ENCODE measurements around the gene PTGFR.

Gene PTGFR

GRCh38 chr1:78475888-78476610 is 14.7 kb upstream of the PTGFR start:
- Histone ChIP-seq H3K4me3 (ENCODE audit: low read depth, low read length) (no peak overlapping the region), H3K27me3 (ENCODE audit: insufficient read depth, low read length) (no peaks in the 10 kb centered on the region), H3K79me2 (ENCODE audit: control insufficient read depth, insufficient read depth, low read length, unreplicated experiment) (no peaks in the 10 kb centered on the region)

GRCh38 chr1:78483903-78484302 is 6.9 kb upstream of the PTGFR start:
- no peaks in the 10 kb centered on the region for H3K27me3 ChIP-seq (ENCODE audit: insufficient read depth, low read length)
- no peak overlapping the region for H3K4me3 ChIP-seq (ENCODE audit: low read depth, low read length)
- H2AFZ ChIP-seq (ENCODE audit: low read length, unreplicated experiment) = no peak overlapping the region
- no peaks in the 10 kb centered on the region for H3K79me2 ChIP-seq (ENCODE audit: control insufficient read depth, insufficient read depth, low read length, unreplicated experiment)
- no peak overlapping the region for H3K27ac ChIP-seq (ENCODE audit: low read depth, low read length)
- H3K4me1 ChIP-seq (ENCODE audit: control insufficient read depth, insufficient read depth, low read length, unreplicated experiment) = peaks cover 7% of the 10 kb centered on the region
- no peaks in the 10 kb centered on the region for H3K36me3 ChIP-seq (ENCODE audit: insufficient read depth, low read length)

More at GRCh38 chr1:78475888-78476610, 14.7 kb upstream of the PTGFR start:
- H3K27ac ChIP-seq (ENCODE audit: low read depth, low read length) = no peak overlapping the region
- no peaks in the 10 kb centered on the region for H3K36me3 ChIP-seq (ENCODE audit: insufficient read depth, low read length)
- H2AFZ ChIP-seq (ENCODE audit: low read length, unreplicated experiment) = no peak overlapping the region
- peaks cover 34% of the 10 kb centered on the region for H3K4me1 ChIP-seq (ENCODE audit: control insufficient read depth, insufficient read depth, low read length, unreplicated experiment)

- Histone ChIP-seq H3K4me1 (ENCODE audit: control insufficient read depth, insufficient read depth, low read length, unreplicated experiment) (peaks cover 25% of the 10 kb centered on the region), H3K79me2 (ENCODE audit: control insufficient read depth, insufficient read depth, low read length, unreplicated experiment) (no peaks in the 10 kb centered on the region), H3K36me3 (ENCODE audit: insufficient read depth, low read length) (no peaks in the 10 kb centered on the region), H3K27me3 (ENCODE audit: insufficient read depth, low read length) (no peaks in the 10 kb centered on the region), H2AFZ (ENCODE audit: low read length, unreplicated experiment) (peak overlapping the region; percentile 26), H3K27ac (ENCODE audit: low read depth, low read length) (peak overlapping the region; percentile 16; the same call in 1 of the 2 replicates), H3K4me3 (ENCODE audit: low read depth, low read length) (peak overlapping the region; percentile 81)
These were observed 787 bp downstream of the PTGFR start for GRCh38 chr1:78491451-78492071.

- Histone ChIP-seq H3K27me3 (ENCODE audit: insufficient read depth, low read length) (no peaks in the 10 kb centered on the region), H2AFZ (ENCODE audit: low read length, unreplicated experiment) (no peak overlapping the region), H3K27ac (ENCODE audit: low read depth, low read length) (no peak overlapping the region), H3K4me1 (ENCODE audit: control insufficient read depth, insufficient read depth, low read length, unreplicated experiment) (peaks cover 28% of the 10 kb centered on the region), H3K4me3 (ENCODE audit: low read depth, low read length) (peak overlapping the region; percentile 81), H3K36me3 (ENCODE audit: insufficient read depth, low read length) (no peaks in the 10 kb centered on the region), H3K79me2 (ENCODE audit: control insufficient read depth, insufficient read depth, low read length, unreplicated experiment) (no peaks in the 10 kb centered on the region)
These were observed 1.7 kb downstream of the PTGFR start for GRCh38 chr1:78492386-78492950.

GRCh38 chr1:78493451-78493850 is 2.7 kb downstream of the PTGFR start:
- H3K4me3 ChIP-seq (ENCODE audit: low read depth, low read length) = peak overlapping the region; percentile 58
- H3K79me2 ChIP-seq (ENCODE audit: control insufficient read depth, insufficient read depth, low read length, unreplicated experiment) = no peaks in the 10 kb centered on the region
- peaks cover 30% of the 10 kb centered on the region for H3K4me1 ChIP-seq (ENCODE audit: control insufficient read depth, insufficient read depth, low read length, unreplicated experiment)
- H3K27me3 ChIP-seq (ENCODE audit: insufficient read depth, low read length) = no peaks in the 10 kb centered on the region
- no peak overlapping the region for H3K27ac ChIP-seq (ENCODE audit: low read depth, low read length)
- H3K36me3 ChIP-seq (ENCODE audit: insufficient read depth, low read length) = no peaks in the 10 kb centered on the region
- H2AFZ ChIP-seq (ENCODE audit: low read length, unreplicated experiment) = no peak overlapping the region

GRCh38 chr1:78497201-78497600 is 6.4 kb downstream of the PTGFR start:
- H3K4me3 ChIP-seq (ENCODE audit: low read depth, low read length) = peak overlapping the region; percentile 44; the same call in 1 of the 2 replicates
- peaks cover 27% of the 10 kb centered on the region for H3K4me1 ChIP-seq (ENCODE audit: control insufficient read depth, insufficient read depth, low read length, unreplicated experiment)
- no peak overlapping the region for H3K27ac ChIP-seq (ENCODE audit: low read depth, low read length)
- H3K27me3 ChIP-seq (ENCODE audit: insufficient read depth, low read length) = no peaks in the 10 kb centered on the region
- no peaks in the 10 kb centered on the region for H3K79me2 ChIP-seq (ENCODE audit: control insufficient read depth, insufficient read depth, low read length, unreplicated experiment)
- no peak overlapping the region for H2AFZ ChIP-seq (ENCODE audit: low read length, unreplicated experiment)
- no peaks in the 10 kb centered on the region for H3K36me3 ChIP-seq (ENCODE audit: insufficient read depth, low read length)

GRCh38 chr1:78500529-78500928 is 9.8 kb downstream of the PTGFR start:
- no peaks in the 10 kb centered on the region for H3K27me3 ChIP-seq (ENCODE audit: insufficient read depth, low read length)
- no peak overlapping the region for H3K4me3 ChIP-seq (ENCODE audit: low read depth, low read length)
- H3K4me1 ChIP-seq (ENCODE audit: control insufficient read depth, insufficient read depth, low read length, unreplicated experiment) = peaks cover 15% of the 10 kb centered on the region
- no peaks in the 10 kb centered on the region for H3K36me3 ChIP-seq (ENCODE audit: insufficient read depth, low read length)
- H2AFZ ChIP-seq (ENCODE audit: low read length, unreplicated experiment) = no peak overlapping the region
- H3K27ac ChIP-seq (ENCODE audit: low read depth, low read length) = no peak overlapping the region
- H3K79me2 ChIP-seq (ENCODE audit: control insufficient read depth, insufficient read depth, low read length, unreplicated experiment) = no peaks in the 10 kb centered on the region

- no peaks in the 10 kb centered on the region for H3K36me3 ChIP-seq (ENCODE audit: insufficient read depth, low read length)
- H3K27ac ChIP-seq (ENCODE audit: low read depth, low read length) = no peak overlapping the region
- no peaks in the 10 kb centered on the region for H3K79me2 ChIP-seq (ENCODE audit: control insufficient read depth, insufficient read depth, low read length, unreplicated experiment)
- H3K4me1 ChIP-seq (ENCODE audit: control insufficient read depth, insufficient read depth, low read length, unreplicated experiment) = peaks cover 10% of the 10 kb centered on the region
- no peak overlapping the region for H3K4me3 ChIP-seq (ENCODE audit: low read depth, low read length)
- no peaks in the 10 kb centered on the region for H3K27me3 ChIP-seq (ENCODE audit: insufficient read depth, low read length)
- H2AFZ ChIP-seq (ENCODE audit: low read length, unreplicated experiment) = no peak overlapping the region
These were observed 10.4 kb downstream of the PTGFR start for GRCh38 chr1:78501203-78501602.

GRCh38 chr1:78511334-78511733 is 20.6 kb downstream of the PTGFR start:
- no peak overlapping the region for H2AFZ ChIP-seq (ENCODE audit: low read length, unreplicated experiment)
- H3K27me3 ChIP-seq (ENCODE audit: insufficient read depth, low read length) = no peaks in the 10 kb centered on the region
- H3K4me3 ChIP-seq (ENCODE audit: low read depth, low read length) = no peak overlapping the region
- no peaks in the 10 kb centered on the region for H3K79me2 ChIP-seq (ENCODE audit: control insufficient read depth, insufficient read depth, low read length, unreplicated experiment)
- no peaks in the 10 kb centered on the region for H3K4me1 ChIP-seq (ENCODE audit: control insufficient read depth, insufficient read depth, low read length, unreplicated experiment)
- H3K36me3 ChIP-seq (ENCODE audit: insufficient read depth, low read length) = peaks cover 8% of the 10 kb centered on the region; the same call in 1 of the 2 replicates
- no peak overlapping the region for H3K27ac ChIP-seq (ENCODE audit: low read depth, low read length)

GRCh38 chr1:78516716-78517115 is 25.9 kb downstream of the PTGFR start:
- no peak overlapping the region for H2AFZ ChIP-seq (ENCODE audit: low read length, unreplicated experiment)

GRCh38 chr1:78519446-78519845 is 28.7 kb downstream of the PTGFR start:
- H3K36me3 ChIP-seq (ENCODE audit: insufficient read depth, low read length) = no peaks in the 10 kb centered on the region
- no peaks in the 10 kb centered on the region for H3K79me2 ChIP-seq (ENCODE audit: control insufficient read depth, insufficient read depth, low read length, unreplicated experiment)
- H3K27ac ChIP-seq (ENCODE audit: low read depth, low read length) = no peak overlapping the region
- H2AFZ ChIP-seq (ENCODE audit: low read length, unreplicated experiment) = no peak overlapping the region
- no peaks in the 10 kb centered on the region for H3K27me3 ChIP-seq (ENCODE audit: insufficient read depth, low read length)
- H3K4me1 ChIP-seq (ENCODE audit: control insufficient read depth, insufficient read depth, low read length, unreplicated experiment) = no peaks in the 10 kb centered on the region
- H3K4me3 ChIP-seq (ENCODE audit: low read depth, low read length) = no peak overlapping the region

More at GRCh38 chr1:78516716-78517115, 25.9 kb downstream of the PTGFR start:
- Histone ChIP-seq H3K4me3 (ENCODE audit: low read depth, low read length) (no peak overlapping the region), H3K27me3 (ENCODE audit: insufficient read depth, low read length) (no peaks in the 10 kb centered on the region), H3K4me1 (ENCODE audit: control insufficient read depth, insufficient read depth, low read length, unreplicated experiment) (no peaks in the 10 kb centered on the region), H3K27ac (ENCODE audit: low read depth, low read length) (no peak overlapping the region), H3K79me2 (ENCODE audit: control insufficient read depth, insufficient read depth, low read length, unreplicated experiment) (no peaks in the 10 kb centered on the region), H3K36me3 (ENCODE audit: insufficient read depth, low read length) (no peaks in the 10 kb centered on the region)
